Osteoblast (primary cell): ENCODE data around the gene MAP3K12. TPM values are rescaled to one million over a fixed set of nuclear protein-coding genes. Genes with fewer than 3 reads are reported as not detected.
A peak's percentile ranks its signal among the peaks of the same experiment; 100 is the strongest.

Experiments
- DNase-seq: peaks from one replicate; pipeline ENCODE4 v3.0.0; 2011; ENCODE audit warnings: low spot score, mixed read lengths; ENCODE audit not compliant: insufficient read length; ENCODE audit errors: missing footprints
- H2AFZ ChIP-seq: 2 replicates; pipeline ENCODE4 v1.6.0; 2011; ENCODE audit warnings: mild to moderate bottlenecking, low read length
- H3K27ac ChIP-seq: 2 replicates; pipeline ENCODE4 v1.5.1; 2011; ENCODE audit warnings: mild to moderate bottlenecking, low read depth, low read length, moderate library complexity
- H3K27me3 ChIP-seq: 2 replicates; pipeline ENCODE4 v1.6.0; 2012; ENCODE audit warnings: mild to moderate bottlenecking, control low read depth, inconsistent platforms, low read length, moderate library complexity; ENCODE audit not compliant: insufficient read depth
- H3K36me3 ChIP-seq: 2 replicates; pipeline ENCODE4 v1.5.1; 2011; ENCODE audit warnings: mild to moderate bottlenecking, low read length, control low read depth, moderate library complexity; ENCODE audit not compliant: insufficient read depth
- H3K4me1 ChIP-seq: 2 replicates; pipeline ENCODE4 v1.5.1; 2011; ENCODE audit warnings: mild to moderate bottlenecking, low read length, control low read depth, moderate library complexity; ENCODE audit not compliant: insufficient read depth
- H3K4me2 ChIP-seq: 2 replicates; pipeline ENCODE4 v1.6.0; 2011; ENCODE audit warnings: mild to moderate bottlenecking, low read length; ENCODE audit not compliant: insufficient read depth
- H3K4me3 ChIP-seq: fragments of 200-600 bp; sonication (generic); 3 replicates; pipeline ENCODE4 v1.5.1; 2012; ENCODE audit warnings: mild to moderate bottlenecking, low read length, inconsistent platforms; ENCODE audit not compliant: insufficient read depth
- H3K79me2 ChIP-seq: 2 replicates; pipeline ENCODE4 v1.6.0; 2012; ENCODE audit warnings: mild to moderate bottlenecking, low read length, control low read depth, inconsistent platforms; ENCODE audit not compliant: insufficient read depth
- H3K9me3 ChIP-seq: 2 replicates; pipeline ENCODE4 v1.5.1; 2011; ENCODE audit warnings: low read depth, low read length, control low read depth
- H4K20me1 ChIP-seq: 2 replicates; pipeline ENCODE4 v1.6.0; 2012; ENCODE audit warnings: mild to moderate bottlenecking, low read length, control low read depth; ENCODE audit not compliant: insufficient read depth
- total RNA-seq: library from RNA; depleted of rRNA; stranded (reverse); fragments of >200 nt; gene quantifications from 2 replicates; pipeline ENCODE4 v1.2.3, GENCODE V29; 2012
- TF ChIP-seq, protein P1 (sequence below): IDR thresholded peaks from 2 replicates; pipeline ENCODE4 v1.5.1; 2011; ENCODE audit warnings: mild to moderate bottlenecking, low read depth, low read length, moderate library complexity; ENCODE audit errors: extremely low read depth

The MAP3K12 gene
- total RNA-seq, 1 donor = 49.6 TPM

DNA sequence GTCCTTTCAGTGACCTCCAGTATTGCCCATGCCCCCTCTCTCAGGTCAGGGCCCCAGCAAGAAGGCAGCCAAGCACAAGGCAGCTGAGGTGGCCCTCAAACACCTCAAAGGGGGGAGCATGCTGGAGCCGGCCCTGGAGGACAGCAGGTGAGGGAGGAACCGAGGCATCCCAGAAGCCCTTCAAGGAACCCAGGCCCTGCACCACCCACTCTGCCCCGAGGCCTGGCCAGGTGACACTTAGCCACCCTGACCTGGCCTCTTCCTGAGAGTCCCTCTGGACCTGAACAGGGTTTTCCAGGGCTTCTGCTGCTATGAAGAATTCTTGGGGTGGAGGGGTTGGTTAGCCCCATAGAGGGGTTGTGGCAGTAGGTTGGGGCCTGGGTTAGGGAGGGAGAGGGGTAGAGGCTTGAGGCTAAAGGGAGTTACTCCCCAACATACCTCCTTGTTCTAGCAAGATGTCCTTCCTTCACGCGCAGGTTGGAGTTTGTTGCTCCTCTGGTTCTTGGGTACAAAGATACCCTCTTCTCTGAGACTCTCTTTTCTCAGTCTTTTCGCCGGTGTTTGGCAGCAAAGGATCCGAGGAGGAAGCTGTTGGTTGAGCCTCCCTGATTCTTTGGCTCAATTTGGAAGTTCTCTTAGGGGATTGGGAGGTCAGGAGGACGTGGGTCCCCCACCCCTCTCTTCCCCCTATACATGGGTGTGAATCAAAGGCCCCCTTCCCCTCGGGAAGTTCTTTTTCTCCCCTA is 3.9 kb upstream of the MAP3K12 start:
- Histone ChIP-seq H3K4me2 (peak overlapping the region; percentile 88), H3K27ac (peak overlapping the region; percentile 93), H3K4me1 (peaks cover 78% of the 10 kb centered on the region), H3K4me3 (peak overlapping the region; percentile 38), H3K79me2 (peaks cover 33% of the 10 kb centered on the region), H2AFZ (no peak overlapping the region), H3K36me3 (peaks cover 27% of the 10 kb centered on the region), H3K27me3 (no peaks in the 10 kb centered on the region), H3K9me3 (no peaks in the 10 kb centered on the region), H4K20me1 (peaks cover 3% of the 10 kb centered on the region)
- peak; percentile 45 for DNase-seq
- TF ChIP-seq, protein P1, sequence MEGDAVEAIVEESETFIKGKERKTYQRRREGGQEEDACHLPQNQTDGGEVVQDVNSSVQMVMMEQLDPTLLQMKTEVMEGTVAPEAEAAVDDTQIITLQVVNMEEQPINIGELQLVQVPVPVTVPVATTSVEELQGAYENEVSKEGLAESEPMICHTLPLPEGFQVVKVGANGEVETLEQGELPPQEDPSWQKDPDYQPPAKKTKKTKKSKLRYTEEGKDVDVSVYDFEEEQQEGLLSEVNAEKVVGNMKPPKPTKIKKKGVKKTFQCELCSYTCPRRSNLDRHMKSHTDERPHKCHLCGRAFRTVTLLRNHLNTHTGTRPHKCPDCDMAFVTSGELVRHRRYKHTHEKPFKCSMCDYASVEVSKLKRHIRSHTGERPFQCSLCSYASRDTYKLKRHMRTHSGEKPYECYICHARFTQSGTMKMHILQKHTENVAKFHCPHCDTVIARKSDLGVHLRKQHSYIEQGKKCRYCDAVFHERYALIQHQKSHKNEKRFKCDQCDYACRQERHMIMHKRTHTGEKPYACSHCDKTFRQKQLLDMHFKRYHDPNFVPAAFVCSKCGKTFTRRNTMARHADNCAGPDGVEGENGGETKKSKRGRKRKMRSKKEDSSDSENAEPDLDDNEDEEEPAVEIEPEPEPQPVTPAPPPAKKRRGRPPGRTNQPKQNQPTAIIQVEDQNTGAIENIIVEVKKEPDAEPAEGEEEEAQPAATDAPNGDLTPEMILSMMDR = no peak

DNA sequence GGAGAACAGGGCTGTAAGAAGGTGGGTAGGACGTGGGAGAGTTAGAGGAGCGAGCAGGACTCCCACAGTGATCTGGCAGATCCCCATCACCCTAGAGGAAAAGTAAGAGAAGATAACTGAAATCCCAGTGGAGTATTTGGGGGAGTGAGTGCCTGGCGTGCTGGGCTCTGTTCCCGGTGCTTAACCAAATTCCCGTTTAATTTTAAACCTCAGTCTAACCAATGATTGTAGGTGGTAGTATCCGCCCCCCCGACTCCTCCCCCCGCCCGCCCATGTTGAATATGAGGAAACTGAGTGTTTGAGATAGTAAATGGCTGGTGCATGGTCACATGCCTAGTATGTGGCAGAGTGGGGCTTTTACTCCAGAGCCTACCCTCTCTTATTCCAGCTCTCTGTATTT is 3.1 kb upstream of the MAP3K12 start:
- Histone ChIP-seq H3K79me2 (peaks cover 42% of the 10 kb centered on the region), H3K4me3 (peak overlapping the region; percentile 72), H3K4me2 (peak overlapping the region; percentile 88), H2AFZ (peak overlapping the region; percentile 23), H3K9me3 (no peaks in the 10 kb centered on the region), H3K4me1 (peaks cover 77% of the 10 kb centered on the region), H3K27me3 (no peaks in the 10 kb centered on the region), H3K27ac (peak overlapping the region; percentile 93), H4K20me1 (peaks cover 3% of the 10 kb centered on the region), H3K36me3 (peaks cover 29% of the 10 kb centered on the region)
- peak; percentile 92 for DNase-seq
- TF ChIP-seq, protein P1 = no peak

DNA sequence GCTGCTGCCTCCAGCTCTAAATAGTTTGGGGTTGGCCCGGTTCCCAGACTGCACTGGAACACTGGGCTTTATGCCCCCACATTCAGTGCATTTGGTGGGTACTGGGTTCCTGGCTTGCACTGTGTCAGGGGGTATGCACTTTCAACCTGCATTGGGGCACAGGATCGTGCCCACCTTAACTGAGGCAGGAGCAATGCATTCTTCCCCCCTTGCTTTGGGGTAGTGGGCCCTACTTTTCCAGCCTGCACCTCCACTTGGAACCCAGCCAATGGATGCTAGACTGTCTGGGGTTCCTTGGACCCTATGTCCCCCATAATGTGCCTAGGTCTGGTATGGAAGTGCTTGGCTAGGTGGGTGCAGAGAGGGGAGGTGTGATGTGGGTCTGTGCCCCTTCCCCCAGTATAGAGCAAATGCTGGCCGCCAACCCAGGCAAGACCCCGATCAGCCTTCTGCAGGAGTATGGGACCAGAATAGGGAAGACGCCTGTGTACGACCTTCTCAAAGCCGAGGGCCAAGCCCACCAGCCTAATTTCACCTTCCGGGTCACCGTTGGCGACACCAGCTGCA is 2.4 kb upstream of the MAP3K12 start:
- Histone ChIP-seq H3K9me3 (no peaks in the 10 kb centered on the region), H3K4me1 (peaks cover 73% of the 10 kb centered on the region), H2AFZ (peak overlapping the region; percentile 86), H3K4me3 (peak overlapping the region; percentile 72), H3K79me2 (peaks cover 48% of the 10 kb centered on the region), H3K36me3 (peaks cover 24% of the 10 kb centered on the region), H3K4me2 (peak overlapping the region; percentile 88), H3K27ac (peak overlapping the region; percentile 93), H4K20me1 (peaks cover 3% of the 10 kb centered on the region), H3K27me3 (no peaks in the 10 kb centered on the region)
- TF ChIP-seq, protein P1 = no peak
- peak; percentile 47 for DNase-seq
